Prostate gland (tissue), 2 donors: ENCODE measurements around the gene ADAMTS12.

Source experiments
- CTCF ChIP-seq, 4 experiments: fragments of 200-600 bp in 2 of 4; fragments of 450-650 bp in 2 of 4; sonication (generic) in 2 of 4; IDR thresholded peaks; 1 replicate in 3 of 4; 2 replicates in 1 of 4; pipeline ENCODE4 v1.5.1; 2016 to 2019; ENCODE audit warnings: antibody characterized with exemption in 4 of 4, mild to moderate bottlenecking in 2 of 4, moderate library complexity in 2 of 4
- POLR2A ChIP-seq: fragments of 450-650 bp; IDR thresholded peaks from one replicate; pipeline ENCODE4 v1.6.1; 2016; ENCODE audit warnings: antibody characterized with exemption, mild to moderate bottlenecking

- TF ChIP-seq CTCF (IDR thresholded peaks at IDR 0.05) (no peak), POLR2A (no peak)
These were observed 417.8 kb downstream of the ADAMTS12 start for GRCh38 chr5:33474004-33474403.
